Lung (tissue), 12 donors: ENCODE data around the gene TSPAN7. TPM values are rescaled to one million over a fixed set of nuclear protein-coding genes. Genes with fewer than 3 reads are reported as not detected.

Source experiments
- ATAC-seq: fragments of 200-7000 bp; cut with Tn5 transposase; one replicate; pipeline ENCODE4 v1.9.1; 2020; ENCODE audit warnings: moderate number of reproducible peaks; ENCODE audit not compliant: insufficient read depth, low FRiP score
- DNase-seq, 3 donors: peaks; one replicate each; pipeline ENCODE4 v3.0.0-alpha.2; 2013 to 2017
- H3K27ac ChIP-seq, 2 donors: one replicate each; pipeline ENCODE4 v1.5.1; 2013; ENCODE audit warnings: mild to moderate bottlenecking in 2 of 2, moderate library complexity in 2 of 2, control low read depth in 1 of 2, inconsistent platforms in 1 of 2, low read depth in 1 of 2, low read length in 1 of 2
- H3K27me3 ChIP-seq, 3 donors: one replicate each; pipeline ENCODE4 v1.5.1; 2013; ENCODE audit warnings: low read length in 2 of 3; ENCODE audit not compliant: control insufficient read depth in 3 of 3, insufficient read depth in 3 of 3
- H3K36me3 ChIP-seq, 4 donors: one replicate each; pipeline ENCODE4 v1.5.1; 2013; ENCODE audit warnings: low read length in 4 of 4, mild to moderate bottlenecking in 1 of 4, moderate library complexity in 1 of 4; ENCODE audit not compliant: control insufficient read depth in 4 of 4, insufficient read depth in 4 of 4
- H3K4me1 ChIP-seq, 5 donors: one replicate each; pipeline ENCODE4 v1.5.1; 2013; ENCODE audit warnings: low read length in 5 of 5, mild to moderate bottlenecking in 2 of 5, moderate library complexity in 1 of 5; ENCODE audit not compliant: control insufficient read depth in 5 of 5, insufficient read depth in 5 of 5
- H3K4me3 ChIP-seq: one replicate; pipeline ENCODE4 v1.5.1; 2013; ENCODE audit warnings: mild to moderate bottlenecking, control low read depth, moderate library complexity
- H3K9ac ChIP-seq, 2 donors: one replicate each; pipeline ENCODE4 v1.5.1; 2013; ENCODE audit warnings: low read length in 2 of 2, control low read depth in 1 of 2; ENCODE audit not compliant: insufficient read depth in 1 of 2
- H3K9me3 ChIP-seq, 4 donors: one replicate each; pipeline ENCODE4 v1.5.1; 2013; ENCODE audit warnings: low read length in 3 of 4, mild to moderate bottlenecking in 1 of 4, moderate library complexity in 1 of 4; ENCODE audit not compliant: control insufficient read depth in 4 of 4, insufficient read depth in 3 of 4
- CTCF ChIP-seq: IDR thresholded peaks from 2 replicates; pipeline ENCODE4 v1.5.1; 2012; ENCODE audit warnings: mild to moderate bottlenecking; ENCODE audit errors: control extremely low read depth, extremely low read depth
- WGBS, 2 donors: extraction: QIAGEN DNeasy Blood & Tissue Kit; methylation state at CpG; one replicate each; pipeline ENCODE4 v1.1.7; 2013; 5-methylcytosine and 5-hydroxymethylcytosine counted together
- polyA plus RNA-seq, 2 donors: library from polyadenylated mRNA; stranded (reverse); fragments of 200-250 nt; gene quantifications; one replicate each; pipeline ENCODE4 v1.2.1, GENCODE V29; 2013
- total RNA-seq, 2 donors: library from RNA; depleted of rRNA in 1 of 2; stranded (reverse); fragments of >200 nt in 1 of 2; gene quantifications; one replicate each; pipeline ENCODE4 v1.2.1, GENCODE V29; 2014 to 2021
- donor health status: control.
- donor health status: control.
- donor health status: Bipolar disorder and iron deficiency.
- donor health status: healthy.
- donor health status: DM: yes; HTN: yes; CAD: no.

The TSPAN7 gene
- total and polyA plus RNA-seq, 4 donors = 36.4 to 52.4 (median 40.8) TPM

- 54 to 56% methylated on average over 1 of the region's 1 CpG for WGBS, 2 donors
- Histone ChIP-seq H3K9ac (no peak overlapping the region), H3K4me1 (peaks cover 0 to 4% (median 0%) of the 10 kb centered on the region in 5 donors), H3K9me3 (no peaks in the 10 kb centered on the region), H3K4me3 (no peak overlapping the region), H3K36me3 (no peaks in the 10 kb centered on the region), H3K27me3 (peaks cover 0 to 6% (median 2%) of the 10 kb centered on the region in 3 donors), H3K27ac (no peak overlapping the region)
- no peak for TF ChIP-seq CTCF
- no peak for ATAC-seq
- DNase-seq = peak in 1 of 3 donors; percentile 14
Measured at GRCh38 chrX:38515291-38515690, 46.1 kb upstream of the TSPAN7 start.

- DNase-seq (no peak), ATAC-seq (no peak)
- peaks cover 0 to 4% (median 0%) of the 10 kb centered on the region in 5 donors for H3K4me1 ChIP-seq
- TF ChIP-seq CTCF = no peak
- WGBS, 2 donors = 63 to 90% methylated on average over 2 of the region's 2 CpGs
- H3K4me3 ChIP-seq = no peak overlapping the region
- H3K9ac ChIP-seq = no peak overlapping the region
- no peak overlapping the region for H3K27ac ChIP-seq
- no peaks in the 10 kb centered on the region for H3K9me3 ChIP-seq
- H3K27me3 ChIP-seq = peaks cover 0 to 6% (median 2%) of the 10 kb centered on the region in 3 donors
- H3K36me3 ChIP-seq = no peaks in the 10 kb centered on the region
Measured at GRCh38 chrX:38516196-38516774, 45.1 kb upstream of the TSPAN7 start.

GRCh38 chrX:38519651-38520050, 41.7 kb upstream of the TSPAN7 start:
- Histone ChIP-seq H3K4me1 (peaks cover 0 to 4% (median 0%) of the 10 kb centered on the region in 5 donors), H3K27ac (no peak overlapping the region), H3K9ac (no peak overlapping the region), H3K27me3 (peaks cover 0 to 4% (median 2%) of the 10 kb centered on the region in 3 donors), H3K9me3 (no peaks in the 10 kb centered on the region), H3K36me3 (no peaks in the 10 kb centered on the region), H3K4me3 (no peak overlapping the region)
- no peak for DNase-seq
- 59 to 77% methylated on average over 6 of the region's 6 CpGs for WGBS, 2 donors
- no peak for ATAC-seq
- TF ChIP-seq CTCF = no peak

GRCh38 chrX:38538134-38538533, 23.2 kb upstream of the TSPAN7 start:
- H3K9me3 ChIP-seq = no peaks in the 10 kb centered on the region
- 30 to 50% methylated on average over 2 of the region's 2 CpGs for WGBS, 2 donors
- DNase-seq (no peak), ATAC-seq (no peak)
- no peak overlapping the region for H3K4me3 ChIP-seq
- peaks cover 0 to 3% (median 0%) of the 10 kb centered on the region in 3 donors for H3K27me3 ChIP-seq
- H3K4me1 ChIP-seq = no peaks in the 10 kb centered on the region
- H3K36me3 ChIP-seq = no peaks in the 10 kb centered on the region
- no peak overlapping the region for H3K9ac ChIP-seq
- TF ChIP-seq CTCF = no peak
- no peak overlapping the region for H3K27ac ChIP-seq
